Vagina (tissue), 2 donors: Measurements from ENCODE around the gene HMGXB4.

Experiments
- CTCF ChIP-seq, 3 experiments: fragments of 450-650 bp in 2 of 3; fragments of 200-600 bp in 1 of 3; sonication (generic) in 1 of 3; IDR thresholded peaks; one replicate each; pipeline ENCODE4 v1.5.1; 2017 to 2019; ENCODE audit warnings: antibody characterized with exemption in 3 of 3, mild to moderate bottlenecking in 2 of 3, moderate library complexity in 2 of 3
- POLR2AphosphoS5 ChIP-seq, 2 donors: sonication (generic); formaldehyde crosslinking; IDR thresholded peaks; one replicate each; pipeline ENCODE4 v1.9.0; 2017; ENCODE audit warnings: antibody characterized with exemption in 2 of 2, mild to moderate bottlenecking in 2 of 2, low read depth in 1 of 2; ENCODE audit not compliant: insufficient read depth in 1 of 2

GRCh38 chr22:35214968-35215367, 42.3 kb upstream of the HMGXB4 start:
- TF ChIP-seq CTCF (IDR thresholded peaks at IDR 0.05) (no peak), POLR2AphosphoS5 (IDR thresholded peaks at IDR 0.05; ENCODE audit: insufficient read depth in 1 of 2, low read depth in 1 of 2) (no peak)
